NAMALWA (cell line): ENCODE results near the gene FAM227B.
"Not testable (repeated sequence)": the region's sequence is repeated elsewhere in the genome, so short reads cannot be mapped to it uniquely, and the experiment has no call there.

Experiments used
- DNase-seq: peaks from one replicate; pipeline ENCODE4 v3.0.0-alpha.2; 2015; ENCODE audit warnings: low spot score

The FAM227B gene

GRCh38 chr15:49438962-49439631 lies 181.5 kb downstream of the FAM227B start:
- DNase-seq, result peak; percentile 27

- DNase-seq, result no peak
Measured at GRCh38 chr15:49436751-49437150, 183.9 kb downstream of the FAM227B start.

- DNase-seq, result no peak
Measured at GRCh38 chr15:49435174-49435573, 185.4 kb downstream of the FAM227B start.

GRCh38 chr15:49430046-49430445 lies 190.6 kb downstream of the FAM227B start:
- no peak for DNase-seq

- no peak for DNase-seq
Measured at GRCh38 chr15:49428409-49429095, 192.1 kb downstream of the FAM227B start.

GRCh38 chr15:49427372-49427771 lies 193.2 kb downstream of the FAM227B start:
- no peak for DNase-seq

- DNase-seq, result no peak
Measured at GRCh38 chr15:49424954-49425353, 195.7 kb downstream of the FAM227B start.

GRCh38 chr15:49423901-49424550 lies 196.6 kb downstream of the FAM227B start:
- DNase-seq, result no peak

GRCh38 chr15:49423021-49423420 lies 197.6 kb downstream of the FAM227B start, which contains the start of gene FGF7:
FGF7 (plus strand) TSS chr15:49423242; CDS start chr15:49424298, 1,056 bp downstream.
- no peak for DNase-seq

GRCh38 chr15:49421991-49422390 lies 198.6 kb downstream of the FAM227B start:
- peak; percentile 78 for DNase-seq

GRCh38 chr15:49418811-49419210 lies 201.8 kb downstream of the FAM227B start:
- DNase-seq, result no peak

- no peak for DNase-seq
Measured at GRCh38 chr15:49415638-49416037, 205.0 kb downstream of the FAM227B start.

GRCh38 chr15:49415149-49415548 lies 205.5 kb downstream of the FAM227B start:
- DNase-seq, result no peak

GRCh38 chr15:49412797-49413196 lies 207.8 kb downstream of the FAM227B start:
- no peak for DNase-seq

GRCh38 chr15:49410641-49411040 lies 210.0 kb downstream of the FAM227B start:
- no peak for DNase-seq

GRCh38 chr15:49406352-49407118 lies 214.1 kb downstream of the FAM227B start:
- no peak for DNase-seq

- not testable (repeated sequence) for DNase-seq
Measured at GRCh38 chr15:49402515-49403296, 217.9 kb downstream of the FAM227B start.

- DNase-seq, result peak; percentile 20
Measured at GRCh38 chr15:49387471-49387870, 233.1 kb downstream of the FAM227B start.

GRCh38 chr15:49383266-49383665 lies 237.4 kb downstream of the FAM227B start:
- DNase-seq, result no peak

GRCh38 chr15:49382394-49382793 lies 238.2 kb downstream of the FAM227B start:
- no peak for DNase-seq

GRCh38 chr15:49380912-49381311 lies 239.7 kb downstream of the FAM227B start:
- no peak for DNase-seq
